Caki2 (cell line): Measurements from ENCODE around the gene CCDC33. TPM values are rescaled to one million over a fixed set of nuclear protein-coding genes. Genes with fewer than 3 reads are reported as not detected.

ENCODE experiments used
- DNase-seq: peaks from one replicate; pipeline ENCODE4 v3.0.0-alpha.2; 2015; ENCODE audit warnings: low read depth
- in situ Hi-C: cut with HindIII; loops from 2 replicates; pipeline ENCODE4 v1.10.0; 2016; ENCODE audit warnings: low sequenced_read_pairs, low pct_unique_long_range_greater_than_20kb, mixed read lengths
- total RNA-seq: library from RNA; depleted of rRNA; stranded (reverse); fragments of >200 nt; shearing (Covaris generic); gene quantifications from 2 replicates; pipeline ENCODE4 v1.2.3, GENCODE V29; 2014; ENCODE audit warnings: low replicate concordance; rRNA removed

Gene CCDC33
- total RNA-seq = 0.84 and 2.6 TPM in 2 replicates

GRCh38 chr15:74235962-74236361, at the start of gene CCDC33:
CCDC33 (plus strand) TSS chr15:74236326; CDS start chr15:74236720, 394 bp downstream.
- DNase-seq = no peak
- in situ Hi-C loops = no loop called here

- no peak for DNase-seq
- in situ Hi-C loops = no loop called here
Observed at GRCh38 chr15:74188216-74188615, 47.9 kb upstream of the CCDC33 start.

GRCh38 chr15:74191798-74192197, 44.3 kb upstream of the CCDC33 start:
- DNase-seq = no peak
- in situ Hi-C loops = no loop called here

- DNase-seq = no peak
- in situ Hi-C loops = no loop called here
Observed at GRCh38 chr15:74192751-74193150, 43.4 kb upstream of the CCDC33 start.

GRCh38 chr15:74193299-74193718, 42.8 kb upstream of the CCDC33 start:
- in situ Hi-C loops = no loop called here

GRCh38 chr15:74193905-74194304, 42.2 kb upstream of the CCDC33 start:
- in situ Hi-C loops = no loop called here
- no peak for DNase-seq

More at GRCh38 chr15:74193299-74193718, 42.8 kb upstream of the CCDC33 start:
- peak; percentile 94 for DNase-seq

- in situ Hi-C loops = no loop called here
- no peak for DNase-seq
Observed at GRCh38 chr15:74194572-74195559, 41.3 kb upstream of the CCDC33 start.

- peak; percentile 98 for DNase-seq
- in situ Hi-C loops = no loop called here
Observed at GRCh38 chr15:74196175-74196574, 40.0 kb upstream of the CCDC33 start.

GRCh38 chr15:74197176-74197965, 38.8 kb upstream of the CCDC33 start:
- in situ Hi-C loops = no loop called here

GRCh38 chr15:74199297-74199652, 36.9 kb upstream of the CCDC33 start:
- in situ Hi-C loops = no loop called here
- DNase-seq = no peak

More at GRCh38 chr15:74197176-74197965, 38.8 kb upstream of the CCDC33 start:
- no peak for DNase-seq

GRCh38 chr15:74200412-74200815, 35.7 kb upstream of the CCDC33 start:
- in situ Hi-C loops = no loop called here
- peak; percentile 87 for DNase-seq

GRCh38 chr15:74200871-74201419, 35.2 kb upstream of the CCDC33 start:
- in situ Hi-C loops = no loop called here
- DNase-seq = no peak

- DNase-seq = peak; percentile 78
Observed at GRCh38 chr15:74201710-74202420, 34.3 kb upstream of the CCDC33 start.

GRCh38 chr15:74202452-74203401, 33.4 kb upstream of the CCDC33 start, which contains the start of gene STRA6:
STRA6 (minus strand) TSS chr15:74202787; CDS start chr15:74202267, 520 bp downstream.
- in situ Hi-C loops = no loop called here
- peak; percentile 75 for DNase-seq

More at GRCh38 chr15:74201710-74202420, 34.3 kb upstream of the CCDC33 start:
- in situ Hi-C loops = no loop called here

- in situ Hi-C loops = no loop called here
Observed at GRCh38 chr15:74203914-74204431, 32.2 kb upstream of the CCDC33 start.

GRCh38 chr15:74205582-74205947, 30.6 kb upstream of the CCDC33 start:
- no peak for DNase-seq
- in situ Hi-C loops = no loop called here

More at GRCh38 chr15:74203914-74204431, 32.2 kb upstream of the CCDC33 start:
- DNase-seq = peak; percentile 62
